CD4-positive, alpha-beta T cell treated with Interleukin-17A for 1 hour (primary cell): ENCODE data around the gene ZNF319.

Experiments
- DNase-seq: peaks from one replicate; pipeline ENCODE4 v3.0.0-alpha.2; 2020

The ZNF319 gene

DNA sequence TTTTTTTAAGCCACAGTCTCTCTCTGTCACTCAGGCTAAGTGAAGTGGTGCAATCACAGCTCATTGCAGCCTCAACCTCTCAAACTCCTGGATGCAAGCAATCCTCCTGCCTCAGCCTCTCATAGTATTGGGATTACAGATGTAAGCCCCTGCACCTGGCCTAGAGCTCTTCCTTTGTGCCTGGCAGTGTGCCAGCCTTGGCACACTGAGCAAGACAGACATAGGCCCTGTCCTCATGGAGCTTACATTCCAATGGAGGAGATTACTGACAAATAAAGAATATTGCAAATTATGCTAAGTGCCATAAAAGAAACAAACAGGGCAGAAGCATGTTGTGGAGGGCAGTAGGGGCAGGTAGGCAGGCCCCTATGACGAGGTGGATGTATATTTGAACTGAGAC, 28.6 kb downstream of the ZNF319 start:
- DNase-seq: no peak

DNA sequence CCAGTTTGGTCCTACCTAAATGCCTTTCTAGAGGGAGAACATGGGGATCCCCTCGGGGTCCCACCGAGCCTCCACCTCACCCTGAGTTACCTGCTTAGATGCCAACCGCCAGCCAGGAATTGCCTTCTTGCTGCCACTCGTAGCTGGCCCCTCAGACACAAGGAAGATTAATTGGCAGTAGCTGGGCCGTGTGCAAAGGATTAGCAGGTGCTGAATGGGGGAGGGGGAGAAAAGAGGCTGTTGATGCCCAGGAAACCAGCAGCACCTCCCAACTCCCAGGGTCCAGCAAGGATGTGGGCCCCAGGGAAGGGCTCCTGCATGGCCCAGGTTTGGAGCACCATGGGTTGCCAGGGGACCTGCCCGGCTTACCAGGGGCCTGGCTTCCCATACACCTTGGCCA, 29.5 kb downstream of the ZNF319 start, which contains the start of gene CNGB1:
Gene CNGB1, minus strand, starts transcription at position 159 of the 400 bp plus-strand sequence. CDS start 3,842 bp downstream, outside the sequence.
- no peak for DNase-seq

DNA sequence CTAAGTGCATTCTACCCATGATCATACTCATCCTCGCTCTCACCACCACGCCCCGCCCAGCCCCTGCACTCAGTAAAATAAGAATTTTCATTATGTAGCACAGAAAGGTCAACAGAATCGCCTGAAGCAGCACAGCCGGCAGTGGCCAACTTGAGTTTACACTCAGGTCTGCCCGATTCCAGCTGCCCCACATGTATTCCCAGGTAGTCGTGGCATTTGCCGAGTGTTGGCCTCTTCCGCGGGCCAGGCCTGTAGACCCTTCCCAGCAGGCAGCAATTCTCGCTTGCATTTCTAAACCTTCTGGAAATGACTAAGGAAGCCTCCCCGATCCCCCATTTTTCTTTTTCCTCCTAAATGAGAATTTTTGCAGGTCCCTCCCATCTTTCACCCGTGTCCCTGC, 30.2 kb downstream of the ZNF319 start:
- DNase-seq: no peak

DNA sequence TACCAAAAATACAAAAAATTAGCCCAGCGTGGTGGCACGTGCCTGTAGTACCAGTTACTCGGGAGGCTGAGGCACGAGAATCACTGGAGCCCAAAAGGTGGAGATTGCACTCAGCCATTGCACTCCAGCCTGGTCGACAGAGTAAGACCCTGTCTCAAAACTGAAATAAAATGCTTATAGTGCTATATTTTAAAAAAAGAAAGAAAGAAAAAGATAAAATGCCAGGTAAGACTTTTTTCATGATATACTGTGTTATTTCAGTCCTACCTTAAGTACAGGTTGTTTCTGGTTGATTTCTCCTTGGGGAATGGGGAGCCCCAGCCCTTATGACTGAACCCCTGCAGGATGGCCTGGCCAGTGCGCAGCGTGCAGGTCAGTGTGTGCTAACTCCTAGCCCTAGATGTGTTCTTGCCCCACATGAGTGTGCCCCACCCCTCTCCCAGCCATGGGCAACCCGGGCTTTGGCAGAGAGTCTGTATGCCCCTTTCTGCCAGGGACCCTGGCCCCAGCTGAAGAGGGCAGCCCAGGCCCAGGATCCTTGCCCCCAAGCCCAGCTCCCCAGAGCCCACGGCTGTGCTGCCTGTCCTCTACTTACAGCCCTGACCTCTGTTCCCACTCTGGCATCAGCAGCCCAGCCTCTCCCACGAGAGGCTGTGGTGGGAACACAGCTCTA, 30.9 kb downstream of the ZNF319 start:
- DNase-seq: no peak

DNA sequence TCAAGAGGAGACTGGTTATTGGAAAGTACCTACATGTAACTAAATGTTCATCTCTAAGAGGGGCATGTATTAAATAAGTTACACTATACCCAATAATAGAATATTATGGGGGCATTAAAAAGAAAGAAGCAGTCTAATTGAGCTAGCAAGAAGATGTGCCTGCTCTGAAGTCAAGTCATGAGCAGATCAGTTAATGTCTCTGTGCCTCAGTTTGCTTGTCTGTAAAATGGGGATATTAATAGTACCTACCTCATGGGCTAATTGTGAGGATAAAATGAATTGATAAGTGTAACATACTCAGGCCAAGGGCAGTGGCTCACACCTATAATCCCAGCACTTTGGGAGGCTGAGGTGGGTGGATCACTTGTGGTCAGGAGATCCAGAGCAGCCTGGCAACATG, 32.6 kb downstream of the ZNF319 start:
- no peak for DNase-seq

DNA sequence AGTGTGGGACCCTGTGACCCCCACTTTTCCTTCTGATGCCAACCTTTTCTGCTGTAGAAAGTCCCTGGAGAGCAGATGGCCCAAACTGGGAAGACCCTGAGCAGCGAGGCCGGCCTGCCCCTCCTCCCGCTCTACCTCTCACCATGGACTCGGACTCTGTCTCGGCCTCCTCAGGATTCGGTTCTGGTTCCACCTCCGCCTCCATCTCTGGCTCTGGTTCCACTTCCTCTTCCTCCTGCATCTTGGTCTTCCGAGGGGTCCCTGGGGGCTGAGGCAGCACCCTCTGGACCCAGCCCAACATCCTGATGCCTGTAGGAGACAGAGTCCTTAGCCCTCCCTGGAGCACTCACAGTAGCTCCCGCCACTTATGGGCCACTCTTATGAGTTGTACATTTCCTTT, 33.5 kb downstream of the ZNF319 start:
- no peak for DNase-seq

DNA sequence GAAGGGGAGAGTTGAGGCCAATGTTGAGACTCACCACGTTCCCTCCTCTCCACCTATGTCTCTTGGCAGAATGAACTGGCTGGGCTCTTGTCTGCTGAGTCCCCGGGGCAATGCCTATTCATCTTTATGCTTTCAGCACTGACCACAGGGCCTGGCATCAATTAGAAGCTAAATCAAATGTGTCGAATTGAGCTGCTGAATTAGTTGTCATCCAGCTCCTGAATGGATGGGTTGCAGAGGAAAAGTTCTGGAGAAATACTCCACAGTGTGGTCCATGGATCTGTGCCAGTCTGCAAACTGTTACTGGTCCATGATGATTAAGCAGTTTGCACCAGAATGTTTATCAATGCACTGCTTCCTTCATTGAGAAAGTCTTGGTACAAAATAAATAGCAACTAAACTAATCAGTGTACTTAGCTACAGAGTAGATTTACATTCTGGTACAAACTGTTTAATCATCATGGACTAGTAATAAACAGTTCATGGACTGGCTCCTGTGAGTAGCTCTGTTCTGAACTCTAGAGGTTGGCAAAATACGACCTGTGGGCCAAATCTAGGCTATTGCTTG, 34.2 kb downstream of the ZNF319 start:
- no peak for DNase-seq

DNA sequence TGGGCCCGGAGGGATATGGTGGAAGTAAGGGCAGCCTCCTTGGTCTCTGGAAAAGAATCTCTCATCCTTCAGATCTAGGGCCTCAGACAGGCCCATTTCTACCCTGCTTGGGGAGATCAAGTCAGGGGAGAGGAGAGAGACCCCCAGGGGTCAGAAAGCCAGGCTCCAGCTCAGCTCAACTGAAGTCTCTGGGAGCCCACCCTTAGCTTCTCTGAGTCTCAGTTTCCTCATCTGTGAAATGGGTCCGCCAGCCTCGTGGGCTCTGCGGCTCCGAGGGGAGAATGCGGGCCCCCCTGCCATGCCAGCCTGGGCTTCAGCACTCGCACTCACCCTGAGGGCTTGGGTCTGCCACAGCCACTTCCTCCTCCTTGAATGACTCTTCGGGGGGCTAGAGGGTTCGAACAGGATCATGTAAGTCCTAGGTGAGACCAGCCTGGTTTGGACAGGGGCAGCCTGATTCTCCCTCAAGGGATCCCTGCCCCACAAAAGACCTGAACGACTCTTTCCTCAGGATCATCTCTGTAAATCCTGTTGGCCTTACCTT, 36.2 kb downstream of the ZNF319 start:
- DNase-seq: no peak

DNA sequence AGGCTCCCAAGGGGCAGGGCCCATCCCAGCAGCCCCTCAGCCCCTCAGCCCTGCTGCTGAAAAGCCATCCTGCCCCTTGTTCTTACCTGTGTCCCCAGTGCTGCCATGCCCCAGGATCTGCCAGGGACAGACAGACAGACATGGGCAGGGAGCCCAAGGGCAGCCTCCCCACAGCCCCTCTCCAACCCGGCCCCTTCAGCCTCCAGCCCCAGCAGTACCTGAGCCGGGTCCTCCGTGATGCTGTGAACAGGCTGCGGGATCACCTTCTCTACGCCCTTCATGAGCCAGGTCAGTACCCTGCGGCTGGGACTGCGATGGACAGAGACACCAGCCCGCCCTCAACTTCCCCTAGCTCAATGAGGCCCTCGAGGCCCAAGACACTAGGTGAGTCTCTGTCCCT, 37.7 kb downstream of the ZNF319 start:
- DNase-seq: no peak

DNA sequence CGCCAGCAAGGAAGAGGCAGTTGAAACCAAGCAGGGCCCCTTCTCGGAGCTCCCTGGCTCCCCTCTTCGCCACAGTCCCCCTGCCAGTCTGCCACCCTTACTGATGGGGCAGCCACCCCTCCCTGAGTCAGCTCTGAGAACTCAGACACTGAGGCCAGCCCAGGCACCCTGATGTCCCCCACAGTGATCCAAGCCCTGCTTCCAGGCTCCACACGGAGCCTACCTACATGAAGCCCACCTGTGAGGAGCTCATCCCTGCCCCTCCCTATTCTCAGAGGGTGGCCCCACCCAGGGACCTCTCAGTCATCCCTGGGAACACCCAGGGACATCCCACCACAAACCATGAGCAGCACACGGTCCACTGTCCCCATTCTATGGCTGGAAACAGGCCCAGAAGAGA, 38.4 kb downstream of the ZNF319 start:
- DNase-seq: no peak

DNA sequence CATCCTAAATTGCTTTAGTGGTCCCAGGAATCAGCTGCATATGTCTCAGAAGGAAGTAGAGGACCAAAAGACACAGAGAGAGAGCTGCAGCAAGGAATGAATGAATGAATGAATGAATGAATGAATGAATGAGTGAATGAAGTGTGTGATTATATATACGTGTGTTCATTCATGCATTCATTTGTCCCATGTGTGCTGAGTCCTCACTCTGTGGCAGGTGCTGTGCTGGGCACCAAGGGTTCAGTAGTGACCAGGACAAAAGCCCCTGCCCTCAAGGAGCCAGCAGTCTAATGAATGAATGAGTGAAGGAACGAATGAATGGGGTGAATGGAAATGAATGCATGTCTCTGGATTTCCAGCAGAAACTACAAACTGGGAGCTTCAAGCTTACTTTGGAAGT, 38.9 kb downstream of the ZNF319 start:
- no peak for DNase-seq

DNA sequence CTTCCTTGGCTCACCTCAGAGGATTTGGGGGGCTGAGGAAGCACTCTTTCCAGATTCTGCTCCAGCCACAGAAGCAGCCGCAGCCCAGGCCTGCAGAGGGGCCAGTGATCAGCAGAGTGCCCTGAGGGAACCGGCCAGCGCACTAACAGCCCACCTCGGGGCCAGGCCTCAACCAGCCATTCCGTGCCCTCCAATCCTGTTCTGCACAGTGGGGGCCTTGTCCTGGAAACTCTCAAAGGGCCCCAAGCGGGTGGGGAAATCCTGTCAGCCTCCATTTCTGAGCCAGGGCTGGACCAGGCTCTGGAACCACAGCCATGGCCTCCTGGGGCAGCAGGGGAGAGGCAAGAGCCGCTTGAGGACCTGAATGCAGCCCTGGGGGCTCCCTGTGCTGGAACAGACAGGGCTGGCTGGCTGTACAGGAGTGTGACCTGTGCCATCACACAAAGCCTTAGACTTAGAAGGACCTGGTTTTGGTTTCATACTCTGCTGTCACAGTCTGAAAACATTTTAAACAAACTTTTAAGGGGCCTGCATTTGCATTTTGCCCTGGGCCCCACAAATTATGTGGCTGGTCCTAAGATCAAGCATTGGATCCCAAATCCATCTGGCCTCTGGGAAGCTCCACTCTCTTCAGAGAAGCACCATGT, 39.5 kb downstream of the ZNF319 start:
- no peak for DNase-seq

DNA sequence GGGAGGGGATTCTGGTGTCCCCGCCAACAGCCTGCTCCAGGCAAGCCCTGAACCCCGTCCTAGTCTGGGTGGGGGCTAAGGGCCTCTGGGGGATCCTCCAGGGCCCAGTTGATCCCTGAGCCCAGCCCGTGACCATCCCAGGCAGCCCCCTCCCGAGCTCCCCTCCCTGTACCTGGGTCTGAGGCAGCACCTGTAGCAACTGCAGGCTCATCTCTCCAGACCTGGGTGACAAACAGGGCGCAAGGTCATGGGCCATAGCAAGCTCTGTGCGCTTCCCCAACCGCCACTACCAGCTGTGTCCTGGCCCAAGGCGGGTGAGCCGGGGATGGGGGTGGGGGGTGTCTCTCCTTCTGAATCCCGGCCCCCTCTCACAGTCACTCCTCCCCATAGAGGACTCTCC, 40.2 kb downstream of the ZNF319 start:
- DNase-seq: no peak

DNA sequence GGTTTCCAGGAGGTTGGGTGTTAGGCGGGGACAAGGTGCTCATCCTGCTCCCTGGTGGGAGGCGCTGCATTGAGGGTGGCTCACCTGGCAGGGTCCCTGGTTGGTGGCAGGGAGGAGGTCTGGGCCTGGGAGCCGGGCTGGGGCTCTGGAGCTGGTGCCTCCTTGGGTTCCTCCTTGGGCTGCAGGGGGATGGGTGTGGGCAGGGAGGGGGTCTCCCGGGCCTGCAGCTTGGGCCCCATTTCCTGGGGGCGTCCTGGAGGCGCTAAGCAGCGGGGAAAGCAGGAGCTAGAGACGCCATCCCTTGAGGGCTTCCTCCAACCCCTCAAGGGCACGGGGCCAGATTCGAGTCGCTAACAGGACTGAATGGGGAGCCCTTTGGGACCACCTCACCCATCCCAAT, 40.7 kb downstream of the ZNF319 start:
- DNase-seq: no peak

DNA sequence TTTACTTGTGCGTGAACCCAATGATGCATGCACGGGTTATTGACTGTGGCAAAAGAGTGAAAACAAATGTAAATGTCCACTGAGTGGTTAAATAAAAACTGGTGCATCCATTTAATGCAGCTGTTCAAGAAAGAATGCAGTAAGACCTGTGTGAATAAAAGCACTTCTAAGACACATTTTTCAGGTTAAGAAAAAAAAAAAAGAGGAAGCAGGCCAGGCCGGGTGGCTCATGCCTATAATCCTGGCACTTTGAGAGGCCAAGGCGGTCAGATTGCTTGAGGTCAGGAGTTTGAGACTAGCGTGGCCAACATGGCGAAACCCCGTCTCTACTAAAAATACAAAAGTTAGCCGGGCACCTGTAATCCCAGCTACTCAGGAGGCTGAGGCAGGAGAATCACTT, 41.4 kb downstream of the ZNF319 start:
- DNase-seq: no peak

DNA sequence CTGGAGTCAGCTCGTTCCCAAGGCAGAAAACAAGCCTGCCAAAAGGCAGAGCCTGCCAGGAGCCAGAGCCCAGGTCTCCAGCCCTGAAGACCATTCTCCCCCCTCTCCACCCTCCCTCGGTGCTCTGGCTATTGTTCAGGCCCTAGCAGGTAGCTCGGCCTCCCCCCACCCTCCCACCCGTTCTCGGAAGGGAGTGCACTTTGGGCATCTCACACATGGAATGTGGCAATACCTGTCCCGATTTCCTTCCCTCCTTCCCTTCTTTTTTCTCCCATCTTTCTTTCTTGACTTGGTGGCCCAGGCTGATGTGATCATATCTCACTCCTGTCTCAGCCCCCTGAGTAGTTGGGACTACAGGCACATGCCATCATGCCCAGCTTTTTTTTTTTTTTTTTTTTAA, 41.9 kb downstream of the ZNF319 start:
- no peak for DNase-seq

DNA sequence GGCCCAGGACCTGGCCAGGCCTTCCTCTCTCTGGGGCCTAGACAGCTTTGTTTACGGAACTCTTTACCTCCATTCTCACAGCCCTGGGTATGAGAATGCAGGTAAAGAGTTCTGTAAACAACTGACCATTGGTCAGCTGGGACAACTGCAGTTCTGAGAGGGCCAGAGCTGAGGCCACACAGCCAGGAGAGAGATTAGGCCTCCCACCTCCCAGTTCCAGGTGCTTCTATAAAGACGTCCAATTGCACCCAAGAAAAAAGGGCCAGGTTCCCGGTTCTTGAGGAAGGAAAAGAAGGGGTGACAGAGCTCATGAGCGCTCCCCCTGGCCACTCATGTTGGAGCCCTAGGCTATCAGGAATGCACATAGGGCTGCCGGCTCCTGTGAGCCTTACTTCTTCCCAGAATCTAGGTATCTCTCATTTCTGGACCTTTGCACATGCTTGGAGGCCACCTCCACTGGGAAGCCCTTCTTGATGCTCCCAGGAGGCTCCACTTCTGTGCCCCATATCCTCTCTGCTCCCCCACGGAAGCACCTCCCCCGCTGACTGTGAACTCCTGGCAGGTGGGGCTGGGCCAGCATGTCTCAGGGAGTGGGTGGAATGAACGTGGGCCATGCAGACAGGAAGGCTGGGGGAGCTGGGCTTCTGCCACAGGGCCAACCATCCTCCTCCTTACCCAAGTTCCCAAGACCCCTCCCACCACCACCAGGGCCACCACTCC, 42.6 kb downstream of the ZNF319 start:
- no peak for DNase-seq

DNA sequence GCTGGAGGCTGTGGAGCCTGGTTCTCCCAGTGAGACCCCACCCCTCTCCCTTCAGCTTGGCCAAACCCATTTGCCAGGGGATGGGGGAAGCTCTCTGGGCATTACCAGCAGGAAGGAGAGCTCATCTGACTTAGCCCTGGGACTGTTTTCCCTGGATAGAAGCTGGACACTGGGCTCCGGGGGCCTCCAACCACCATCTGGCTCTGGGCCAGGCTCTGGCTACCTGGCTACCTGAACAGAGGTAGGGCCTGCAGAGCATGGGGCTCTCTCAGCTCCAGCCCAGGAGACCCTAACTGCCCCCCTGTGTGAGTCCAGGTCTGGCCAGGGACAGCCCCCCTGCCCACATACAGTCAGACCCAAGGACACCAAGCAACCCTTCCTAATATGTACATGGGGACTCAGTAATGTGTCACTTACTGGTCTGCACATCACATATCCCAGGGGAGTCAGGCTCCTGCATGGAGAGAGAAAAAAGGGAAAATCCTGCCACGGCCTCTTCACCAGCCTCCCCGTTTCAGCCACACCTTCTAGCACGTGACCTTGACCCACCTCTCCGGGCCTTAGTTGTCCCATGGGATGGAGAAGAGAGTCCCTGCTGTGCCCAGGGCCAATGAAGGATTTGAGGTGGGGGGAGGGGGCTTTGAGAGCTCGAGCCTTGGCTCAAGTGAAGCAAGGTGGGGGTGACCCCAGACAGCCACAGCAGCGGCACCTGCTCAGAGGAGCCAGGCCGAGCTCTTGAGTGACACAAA, 43.4 kb downstream of the ZNF319 start:
- DNase-seq: no peak

DNA sequence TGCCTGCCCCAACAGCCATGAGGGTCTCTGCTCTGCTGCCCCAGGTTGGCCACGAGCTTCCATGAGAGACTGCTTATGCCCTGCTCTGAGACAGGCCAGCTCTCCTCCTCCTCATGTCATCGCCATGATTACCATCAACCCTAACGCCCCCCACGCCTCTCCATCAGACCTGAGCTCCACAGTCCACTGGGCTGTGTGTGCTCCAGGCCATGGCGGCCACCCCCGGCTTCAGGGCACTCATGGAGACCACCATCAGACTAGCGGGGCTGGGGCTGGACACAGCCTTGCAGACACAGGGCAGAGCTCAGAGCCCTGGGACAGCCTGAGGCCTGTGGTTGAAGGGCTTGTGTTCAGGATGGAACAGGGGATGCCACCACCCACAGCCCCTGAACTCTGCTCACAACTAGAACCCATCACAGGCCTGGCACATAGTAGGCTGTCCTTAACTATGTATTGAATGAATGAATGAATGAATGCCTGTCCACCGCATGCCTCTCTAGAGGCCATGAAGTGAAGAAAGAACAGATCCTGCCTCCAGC, 44.1 kb downstream of the ZNF319 start:
- no peak for DNase-seq

DNA sequence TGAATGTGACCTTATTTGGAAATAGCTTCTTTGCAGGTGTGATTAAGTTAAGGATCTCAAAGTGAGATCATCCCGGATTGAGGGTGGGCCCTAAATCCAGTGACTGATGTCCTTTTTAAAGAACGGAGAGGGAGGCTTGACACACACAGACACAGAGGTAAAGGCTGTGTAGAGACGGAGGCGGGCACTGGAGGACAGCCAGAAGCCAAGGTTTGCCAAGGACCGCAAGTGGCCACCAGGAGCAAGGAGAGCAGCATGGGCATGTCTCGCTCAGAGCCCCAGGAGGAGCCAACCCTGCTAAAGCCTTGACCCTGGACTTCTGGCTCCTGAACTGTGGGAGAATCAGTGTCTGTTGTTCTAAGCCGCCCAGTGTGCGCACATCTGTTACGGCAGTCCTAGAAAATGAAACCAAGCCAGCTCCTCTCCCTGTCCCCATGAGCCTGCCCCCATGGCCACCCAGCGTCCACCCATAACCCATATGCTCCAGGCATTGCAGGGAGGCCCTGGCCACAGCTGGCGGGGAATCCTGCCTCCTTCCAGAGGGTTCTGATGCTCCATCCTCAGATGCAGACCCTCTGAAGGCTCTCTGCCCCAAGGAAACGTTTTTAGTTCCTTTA, 44.8 kb downstream of the ZNF319 start:
- DNase-seq: no peak

DNA sequence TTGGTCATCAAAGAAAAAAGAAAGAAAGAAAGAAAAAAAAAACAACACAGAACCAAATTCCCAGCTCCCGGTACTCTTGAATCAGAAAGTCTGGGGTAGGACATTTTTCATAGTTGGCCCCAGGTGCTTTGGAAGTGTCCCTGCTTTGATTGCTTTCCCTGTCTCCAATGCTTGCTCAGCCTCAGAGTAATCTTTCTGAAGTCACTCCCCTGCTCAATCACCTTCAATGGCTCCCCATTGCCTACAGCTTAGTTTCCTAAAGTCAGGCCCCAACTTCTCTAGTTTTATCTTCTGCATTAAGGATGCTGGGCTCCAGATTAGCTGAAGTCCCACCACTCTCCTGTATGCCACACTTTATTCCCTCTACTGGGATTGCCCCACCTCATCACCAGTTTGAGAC, 46.6 kb downstream of the ZNF319 start:
- DNase-seq: no peak

DNA sequence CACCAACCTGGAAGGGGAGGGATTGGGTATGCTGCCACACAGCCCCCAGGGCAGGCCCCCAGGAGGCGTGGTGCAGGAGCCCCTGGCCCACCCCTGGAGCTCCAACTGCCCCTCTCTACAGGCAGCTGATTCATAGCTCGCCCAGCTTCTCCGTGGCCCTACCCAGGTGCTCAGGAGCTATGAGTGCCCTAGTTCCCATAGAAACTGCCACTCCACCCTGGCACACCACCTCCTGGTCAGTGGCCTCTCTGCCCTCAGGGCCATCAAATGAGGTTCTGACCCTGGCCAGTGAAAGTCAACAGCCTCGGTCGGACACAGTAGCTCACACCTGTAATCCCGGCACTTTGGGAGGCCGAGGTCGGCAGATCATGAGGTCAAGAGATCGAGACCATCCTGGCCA, 47.6 kb downstream of the ZNF319 start:
- no peak for DNase-seq
